ENCODE measurements around the gene NUCB1.

Gene NUCB1

GRCh38 chr19:48899781-48900476 lies at the start of gene NUCB1:
Gene NUCB1 (plus strand): TSS chr19:48900312. CDS start chr19:48900797, 485 bp downstream.
- peaks cover 35% of the 10 kb centered on the region for H3K4me1 Mint-ChIP-seq (ENCODE audit: low read depth)
- H3K27ac Mint-ChIP-seq, result peak within 1 kb of the TSS; percentile 98
- H3K27me3 Mint-ChIP-seq, result peaks cover under 1% of the 10 kb centered on the region
- peaks cover 5% of the 10 kb centered on the region for H3K36me3 Mint-ChIP-seq
- H3K9me3 Mint-ChIP-seq (ENCODE audit: low read depth), result no peaks in the 10 kb centered on the region
- H3K4me3 Mint-ChIP-seq, result peak within 1 kb of the TSS; percentile 94

GRCh38 chr19:48852292-48852691 lies 47.8 kb upstream of the NUCB1 start:
- Mint-ChIP-seq H3K9me3 (ENCODE audit: low read depth) (no peaks in the 10 kb centered on the region), H3K4me3 (no peak overlapping the region), H3K36me3 (no peaks in the 10 kb centered on the region), H3K4me1 (ENCODE audit: low read depth) (no peaks in the 10 kb centered on the region), H3K27ac (no peak overlapping the region), H3K27me3 (no peaks in the 10 kb centered on the region)

GRCh38 chr19:48853483-48853882 lies 46.6 kb upstream of the NUCB1 start:
- Mint-ChIP-seq H3K27ac (no peak overlapping the region), H3K4me3 (no peak overlapping the region), H3K36me3 (no peaks in the 10 kb centered on the region), H3K9me3 (ENCODE audit: low read depth) (no peaks in the 10 kb centered on the region), H3K4me1 (ENCODE audit: low read depth) (no peaks in the 10 kb centered on the region), H3K27me3 (no peaks in the 10 kb centered on the region)

- H3K4me1 Mint-ChIP-seq (ENCODE audit: low read depth), result peaks cover under 1% of the 10 kb centered on the region
- H3K9me3 Mint-ChIP-seq (ENCODE audit: low read depth), result no peaks in the 10 kb centered on the region
- H3K27ac Mint-ChIP-seq, result no peak overlapping the region
- no peaks in the 10 kb centered on the region for H3K27me3 Mint-ChIP-seq
- H3K4me3 Mint-ChIP-seq, result no peak overlapping the region
- no peaks in the 10 kb centered on the region for H3K36me3 Mint-ChIP-seq
Measured at GRCh38 chr19:48854103-48854502, 46.0 kb upstream of the NUCB1 start.

GRCh38 chr19:48856921-48857320 lies 43.2 kb upstream of the NUCB1 start:
- H3K4me3 Mint-ChIP-seq, result no peak overlapping the region
- H3K4me1 Mint-ChIP-seq (ENCODE audit: low read depth), result peaks cover 7% of the 10 kb centered on the region
- H3K36me3 Mint-ChIP-seq, result no peaks in the 10 kb centered on the region
- no peaks in the 10 kb centered on the region for H3K27me3 Mint-ChIP-seq
- H3K9me3 Mint-ChIP-seq (ENCODE audit: low read depth), result no peaks in the 10 kb centered on the region
- no peak overlapping the region for H3K27ac Mint-ChIP-seq

- Mint-ChIP-seq H3K4me1 (ENCODE audit: low read depth) (peaks cover 7% of the 10 kb centered on the region), H3K4me3 (peak overlapping the region; percentile 97), H3K27ac (peak overlapping the region; percentile 87), H3K9me3 (ENCODE audit: low read depth) (no peaks in the 10 kb centered on the region), H3K27me3 (no peaks in the 10 kb centered on the region), H3K36me3 (no peaks in the 10 kb centered on the region)
Measured at GRCh38 chr19:48858984-48859710, 41.0 kb upstream of the NUCB1 start.

- Mint-ChIP-seq H3K9me3 (ENCODE audit: low read depth) (no peaks in the 10 kb centered on the region), H3K27me3 (no peaks in the 10 kb centered on the region), H3K4me1 (ENCODE audit: low read depth) (peaks cover 7% of the 10 kb centered on the region), H3K36me3 (no peaks in the 10 kb centered on the region), H3K4me3 (peak overlapping the region; percentile 97), H3K27ac (no peak overlapping the region)
Measured at GRCh38 chr19:48859711-48860572, 40.2 kb upstream of the NUCB1 start.

GRCh38 chr19:48861313-48861712 lies 38.8 kb upstream of the NUCB1 start:
- H3K9me3 Mint-ChIP-seq (ENCODE audit: low read depth), result no peaks in the 10 kb centered on the region
- no peak overlapping the region for H3K4me3 Mint-ChIP-seq
- H3K27me3 Mint-ChIP-seq, result no peaks in the 10 kb centered on the region
- H3K4me1 Mint-ChIP-seq (ENCODE audit: low read depth), result peaks cover 7% of the 10 kb centered on the region
- H3K27ac Mint-ChIP-seq, result no peak overlapping the region
- no peaks in the 10 kb centered on the region for H3K36me3 Mint-ChIP-seq

- H3K9me3 Mint-ChIP-seq (ENCODE audit: low read depth), result no peaks in the 10 kb centered on the region
- no peak overlapping the region for H3K27ac Mint-ChIP-seq
- no peaks in the 10 kb centered on the region for H3K27me3 Mint-ChIP-seq
- H3K4me3 Mint-ChIP-seq, result no peak overlapping the region
- no peaks in the 10 kb centered on the region for H3K36me3 Mint-ChIP-seq
- H3K4me1 Mint-ChIP-seq (ENCODE audit: low read depth), result peaks cover 7% of the 10 kb centered on the region
Measured at GRCh38 chr19:48862827-48863226, 37.3 kb upstream of the NUCB1 start.

- Mint-ChIP-seq H3K4me3 (no peak overlapping the region), H3K9me3 (ENCODE audit: low read depth) (no peaks in the 10 kb centered on the region), H3K4me1 (ENCODE audit: low read depth) (no peaks in the 10 kb centered on the region), H3K27me3 (no peaks in the 10 kb centered on the region), H3K36me3 (no peaks in the 10 kb centered on the region), H3K27ac (no peak overlapping the region)
Measured at GRCh38 chr19:48866692-48867091, 33.4 kb upstream of the NUCB1 start.

GRCh38 chr19:48867123-48867745 lies 32.9 kb upstream of the NUCB1 start:
- Mint-ChIP-seq H3K4me3 (no peak overlapping the region), H3K4me1 (ENCODE audit: low read depth) (peaks cover 3% of the 10 kb centered on the region), H3K36me3 (no peaks in the 10 kb centered on the region), H3K27ac (no peak overlapping the region), H3K9me3 (ENCODE audit: low read depth) (no peaks in the 10 kb centered on the region), H3K27me3 (no peaks in the 10 kb centered on the region)

GRCh38 chr19:48867746-48868113 lies 32.4 kb upstream of the NUCB1 start:
- H3K9me3 Mint-ChIP-seq (ENCODE audit: low read depth), result no peaks in the 10 kb centered on the region
- no peak overlapping the region for H3K27ac Mint-ChIP-seq

GRCh38 chr19:48868114-48868886 lies 31.8 kb upstream of the NUCB1 start, which contains the start of gene PLEKHA4:
Gene PLEKHA4 (minus strand): TSS chr19:48868617. CDS start chr19:48867620, 997 bp downstream.
- Mint-ChIP-seq H3K4me1 (ENCODE audit: low read depth) (peaks cover 6% of the 10 kb centered on the region), H3K36me3 (peaks cover 4% of the 10 kb centered on the region), H3K9me3 (ENCODE audit: low read depth) (no peaks in the 10 kb centered on the region), H3K4me3 (no peak within 1 kb of the TSS), H3K27ac (peak within 1 kb of the TSS; percentile 59), H3K27me3 (no peaks in the 10 kb centered on the region)

More at GRCh38 chr19:48867746-48868113, 32.4 kb upstream of the NUCB1 start:
- H3K36me3 Mint-ChIP-seq, result no peaks in the 10 kb centered on the region
- H3K4me3 Mint-ChIP-seq, result no peak overlapping the region
- H3K27me3 Mint-ChIP-seq, result no peaks in the 10 kb centered on the region
- peaks cover 3% of the 10 kb centered on the region for H3K4me1 Mint-ChIP-seq (ENCODE audit: low read depth)

- Mint-ChIP-seq H3K9me3 (ENCODE audit: low read depth) (no peaks in the 10 kb centered on the region), H3K27ac (no peak overlapping the region), H3K4me3 (no peak overlapping the region), H3K4me1 (ENCODE audit: low read depth) (peaks cover 18% of the 10 kb centered on the region), H3K36me3 (peaks cover 16% of the 10 kb centered on the region), H3K27me3 (no peaks in the 10 kb centered on the region)
Measured at GRCh38 chr19:48870048-48870447, 30.1 kb upstream of the NUCB1 start.
